H9 (cell line): ENCODE measurements around the gene LPAR1. TPM values are rescaled to one million over a fixed set of nuclear protein-coding genes. Genes with fewer than 3 reads are reported as not detected.

Source experiments
- DNase-seq: peaks from one replicate; pipeline ENCODE4 v3.0.0-alpha.2; 2017
- H2AFZ ChIP-seq: one replicate; pipeline ENCODE4 v1.6.1; 2013; ENCODE audit warnings: mild to moderate bottlenecking, low read length, control low read depth, moderate library complexity
- H2AK5ac ChIP-seq: 2 replicates; pipeline ENCODE4 v1.6.1; 2013; ENCODE audit warnings: low read length, control low read depth, mixed read lengths; ENCODE audit not compliant: insufficient read length
- H2BK120ac ChIP-seq: one replicate; pipeline ENCODE4 v1.6.1; 2013; ENCODE audit warnings: low read depth, mild to moderate bottlenecking, low read length, control low read depth, inconsistent platforms; ENCODE audit not compliant: poor library complexity, severe bottlenecking
- H2BK12ac ChIP-seq: 2 replicates; pipeline ENCODE4 v1.6.1; 2013; ENCODE audit warnings: low read length, control low read depth, mixed read lengths, low read depth; ENCODE audit not compliant: insufficient read length
- H2BK15ac ChIP-seq: 2 replicates; pipeline ENCODE4 v1.6.1; 2013; ENCODE audit warnings: low read depth, low read length, control low read depth
- H2BK20ac ChIP-seq: one replicate; pipeline ENCODE4 v1.6.1; 2013; ENCODE audit warnings: low read depth, mild to moderate bottlenecking, low read length, control low read depth, inconsistent platforms; ENCODE audit not compliant: poor library complexity, severe bottlenecking
- H2BK5ac ChIP-seq: 2 replicates; pipeline ENCODE4 v1.6.1; 2013; ENCODE audit warnings: low read length, control low read depth, mixed read lengths; ENCODE audit not compliant: insufficient read length
- H3K14ac ChIP-seq: 2 replicates; pipeline ENCODE4 v1.6.1; 2013; ENCODE audit warnings: low read length, control low read depth; ENCODE audit not compliant: insufficient read depth
- H3K18ac ChIP-seq: 2 replicates; pipeline ENCODE4 v1.6.1; 2013; ENCODE audit warnings: low read depth, mild to moderate bottlenecking, mixed read lengths, low read length, control low read depth; ENCODE audit not compliant: insufficient read length
- H3K23ac ChIP-seq: 2 replicates; pipeline ENCODE4 v1.6.1; 2013; ENCODE audit warnings: low read length, control low read depth, mixed read lengths, low read depth; ENCODE audit not compliant: insufficient read length
- H3K23me2 ChIP-seq: 2 replicates; pipeline ENCODE4 v1.6.1; 2013; ENCODE audit warnings: low read depth, mild to moderate bottlenecking, mixed read lengths, low read length, control low read depth; ENCODE audit not compliant: insufficient read length, poor library complexity, severe bottlenecking
- H3K27ac ChIP-seq: 2 replicates; pipeline ENCODE4 v1.5.1; 2013; ENCODE audit warnings: low read length, control low read depth, mixed read lengths, low read depth; ENCODE audit not compliant: insufficient read length
- H3K27me3 ChIP-seq: 2 replicates; pipeline ENCODE4 v1.6.1; 2013; ENCODE audit warnings: low read length, control low read depth, inconsistent platforms; ENCODE audit not compliant: insufficient read depth
- H3K4ac ChIP-seq: 2 replicates; pipeline ENCODE4 v1.6.1; 2013; ENCODE audit warnings: low read depth, mild to moderate bottlenecking, control low read depth, inconsistent platforms, low read length, moderate library complexity
- H3K4me1 ChIP-seq: 2 replicates; pipeline ENCODE4 v1.6.1; 2013; ENCODE audit warnings: low read length, control low read depth, inconsistent platforms; ENCODE audit not compliant: insufficient read depth
- H3K4me2 ChIP-seq: 2 replicates; pipeline ENCODE4 v1.6.1; 2013; ENCODE audit warnings: low read length, control low read depth, mixed read lengths; ENCODE audit not compliant: insufficient read length, insufficient read depth
- H3K56ac ChIP-seq: 2 replicates; pipeline ENCODE4 v1.6.1; 2013; ENCODE audit warnings: low read depth, mild to moderate bottlenecking, mixed read lengths, low read length, control low read depth; ENCODE audit not compliant: insufficient read length
- H3K79me1 ChIP-seq: 2 replicates; pipeline ENCODE4 v1.6.1; 2013; ENCODE audit warnings: low read depth, mild to moderate bottlenecking, moderate library complexity, low read length, control low read depth, inconsistent platforms; ENCODE audit not compliant: insufficient read depth, poor library complexity, severe bottlenecking
- H3K79me2 ChIP-seq: 2 replicates; pipeline ENCODE4 v1.6.1; 2013; ENCODE audit warnings: low read length, control low read depth, inconsistent platforms; ENCODE audit not compliant: insufficient read depth
- H3K9ac ChIP-seq: 2 replicates; pipeline ENCODE4 v1.6.1; 2013; ENCODE audit warnings: low read length, control low read depth, mixed read lengths; ENCODE audit not compliant: insufficient read length; ENCODE audit errors: extremely low read depth
- H3K9me3 ChIP-seq: one replicate; pipeline ENCODE4 v1.6.1; 2013; ENCODE audit warnings: low read depth, low read length, inconsistent platforms; ENCODE audit not compliant: control insufficient read depth
- H3T11ph ChIP-seq: one replicate; pipeline ENCODE4 v1.6.1; 2013; ENCODE audit warnings: mild to moderate bottlenecking, low read length, control low read depth, inconsistent platforms
- H4K20me1 ChIP-seq: one replicate; pipeline ENCODE4 v1.6.1; 2013; ENCODE audit not compliant: control insufficient read depth, insufficient read length, insufficient read depth
- H4K5ac ChIP-seq: 2 replicates; pipeline ENCODE4 v1.6.1; 2013; ENCODE audit warnings: low read depth, mild to moderate bottlenecking, mixed read lengths, low read length, control low read depth; ENCODE audit not compliant: insufficient read length
- H4K8ac ChIP-seq: replicated peaks from 2 replicates; pipeline ENCODE4 v1.6.1; 2013; ENCODE audit warnings: low read length, control low read depth, mixed read lengths, low read depth; ENCODE audit not compliant: insufficient read length
- H4K91ac ChIP-seq: 2 replicates; pipeline ENCODE4 v1.6.1; 2013; ENCODE audit warnings: low read depth, mild to moderate bottlenecking, moderate library complexity, mixed read lengths, low read length, control low read depth; ENCODE audit not compliant: insufficient read length
- H3K27ac Mint-ChIP-seq, 3 experiments: 2 replicates in 2 of 3; 3 replicates in 1 of 3; pipeline ENCODE4 v1.8.0; 2020 to 2021; ENCODE audit warnings: mixed read lengths in 3 of 3, mild to moderate bottlenecking in 1 of 3, moderate library complexity in 1 of 3
- H3K27me3 Mint-ChIP-seq: 2 replicates; pipeline ENCODE4 v1.8.0; 2021; ENCODE audit warnings: low read depth, mild to moderate bottlenecking, moderate library complexity, mixed read lengths
- H3K36me3 Mint-ChIP-seq, 3 experiments: 2 replicates in 2 of 3; 3 replicates in 1 of 3; pipeline ENCODE4 v1.8.0; 2020 to 2021; ENCODE audit warnings: low read depth in 3 of 3, mixed read lengths in 3 of 3; ENCODE audit not compliant: insufficient read depth in 1 of 3
- H3K4me1 Mint-ChIP-seq, 2 experiments: 2 replicates each; pipeline ENCODE4 v1.8.0; 2020; ENCODE audit warnings: mixed read lengths in 2 of 2
- H3K4me3 Mint-ChIP-seq, 2 experiments: 2 replicates in 1 of 2; 3 replicates in 1 of 2; pipeline ENCODE4 v1.8.0; 2020 to 2021; ENCODE audit warnings: mild to moderate bottlenecking in 2 of 2, mixed read lengths in 2 of 2, moderate library complexity in 1 of 2
- H3K9me3 Mint-ChIP-seq, 2 experiments: 2 replicates in 1 of 2; 3 replicates in 1 of 2; pipeline ENCODE4 v1.8.0; 2020; ENCODE audit warnings: mild to moderate bottlenecking in 2 of 2, mixed read lengths in 2 of 2, moderate library complexity in 1 of 2
- total RNA-seq: library from RNA; stranded (reverse); gene quantifications from 2 replicates; pipeline ENCODE4 v1.2.1, GENCODE V29; 2021
- TF ChIP-seq, protein P1 (sequence below): fragments of 200-600 bp; sonication (generic); conservative IDR thresholded peaks from 3 replicates; pipeline ENCODE4 v1.8.0; 2021; ENCODE audit warnings: antibody characterized with exemption, mild to moderate bottlenecking

The LPAR1 gene
- total RNA-seq, 1 experiment from 2014 or later, result 1.3 TPM

DNA sequence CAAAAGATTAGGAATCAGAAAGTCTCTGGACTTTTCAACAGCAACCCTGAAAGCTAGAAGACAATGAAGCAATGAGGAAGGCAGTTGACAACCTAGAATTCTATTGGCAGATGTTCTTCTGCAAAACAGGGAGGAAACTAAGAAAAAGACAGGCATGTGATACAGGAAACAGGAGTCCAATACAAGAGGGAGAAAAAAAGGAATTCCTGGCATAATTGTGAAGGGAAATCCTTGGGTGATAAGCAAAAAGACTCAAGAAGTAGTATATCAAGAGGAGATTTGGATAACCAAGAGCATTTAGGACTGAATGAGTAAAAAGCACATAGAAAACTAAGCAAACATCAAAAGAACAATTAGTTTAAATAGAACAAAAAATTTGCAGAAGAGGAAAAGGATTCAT, 58.6 kb downstream of the LPAR1 start:
- H3K18ac ChIP-seq, result no peak overlapping the region
- H3K79me2 ChIP-seq, result no peaks in the 10 kb centered on the region
- no peaks in the 10 kb centered on the region; the same call in 1 of the 2 replicates for H3K4me1 ChIP-seq
- Mint-ChIP-seq H3K36me3 (no peaks in the 10 kb centered on the region), H3K27me3 (no peaks in the 10 kb centered on the region), H3K4me3 (no peak overlapping the region), H3K9me3 (no peaks in the 10 kb centered on the region; a peak in 1 of 5 replicates), H3K4me1 (peaks cover 7% of the 10 kb centered on the region in 2 experiments), H3K27ac (no peak overlapping the region)
- no peak overlapping the region for H3T11ph ChIP-seq
- H2BK120ac ChIP-seq, result no peak overlapping the region
- H2AK5ac ChIP-seq, result no peak overlapping the region
- H3K56ac ChIP-seq, result no peak overlapping the region
- H3K4ac ChIP-seq, result no peak overlapping the region
- no peaks in the 10 kb centered on the region for H3K79me1 ChIP-seq
- no peak overlapping the region for H3K9ac ChIP-seq
- no peak for DNase-seq
- TF ChIP-seq, protein P1, sequence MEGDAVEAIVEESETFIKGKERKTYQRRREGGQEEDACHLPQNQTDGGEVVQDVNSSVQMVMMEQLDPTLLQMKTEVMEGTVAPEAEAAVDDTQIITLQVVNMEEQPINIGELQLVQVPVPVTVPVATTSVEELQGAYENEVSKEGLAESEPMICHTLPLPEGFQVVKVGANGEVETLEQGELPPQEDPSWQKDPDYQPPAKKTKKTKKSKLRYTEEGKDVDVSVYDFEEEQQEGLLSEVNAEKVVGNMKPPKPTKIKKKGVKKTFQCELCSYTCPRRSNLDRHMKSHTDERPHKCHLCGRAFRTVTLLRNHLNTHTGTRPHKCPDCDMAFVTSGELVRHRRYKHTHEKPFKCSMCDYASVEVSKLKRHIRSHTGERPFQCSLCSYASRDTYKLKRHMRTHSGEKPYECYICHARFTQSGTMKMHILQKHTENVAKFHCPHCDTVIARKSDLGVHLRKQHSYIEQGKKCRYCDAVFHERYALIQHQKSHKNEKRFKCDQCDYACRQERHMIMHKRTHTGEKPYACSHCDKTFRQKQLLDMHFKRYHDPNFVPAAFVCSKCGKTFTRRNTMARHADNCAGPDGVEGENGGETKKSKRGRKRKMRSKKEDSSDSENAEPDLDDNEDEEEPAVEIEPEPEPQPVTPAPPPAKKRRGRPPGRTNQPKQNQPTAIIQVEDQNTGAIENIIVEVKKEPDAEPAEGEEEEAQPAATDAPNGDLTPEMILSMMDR, result no peak
- H3K27ac ChIP-seq, result no peak overlapping the region
- H2AFZ ChIP-seq, result no peak overlapping the region
- no peak overlapping the region for H4K5ac ChIP-seq
- H3K27me3 ChIP-seq, result no peaks in the 10 kb centered on the region
- H3K23me2 ChIP-seq, result no peaks in the 10 kb centered on the region
- no peak overlapping the region for H2BK5ac ChIP-seq
- H2BK20ac ChIP-seq, result no peak overlapping the region
- no peak overlapping the region for H4K91ac ChIP-seq
- H4K8ac ChIP-seq, result no peak overlapping the region
- H2BK15ac ChIP-seq, result no peak overlapping the region
- H4K20me1 ChIP-seq, result no peaks in the 10 kb centered on the region
- H3K23ac ChIP-seq, result no peak overlapping the region
- no peak overlapping the region for H3K14ac ChIP-seq
- no peaks in the 10 kb centered on the region for H3K9me3 ChIP-seq
- H3K4me2 ChIP-seq, result no peak overlapping the region
- H2BK12ac ChIP-seq, result no peak overlapping the region
